COR-L47 (cell line): Measurements from ENCODE around the gene DRC7.

Experiments
- DNase-seq: peaks from one replicate; lab custom pipeline; 2025; lab: John Stamatoyannopoulos, UW

Gene DRC7

DNA sequence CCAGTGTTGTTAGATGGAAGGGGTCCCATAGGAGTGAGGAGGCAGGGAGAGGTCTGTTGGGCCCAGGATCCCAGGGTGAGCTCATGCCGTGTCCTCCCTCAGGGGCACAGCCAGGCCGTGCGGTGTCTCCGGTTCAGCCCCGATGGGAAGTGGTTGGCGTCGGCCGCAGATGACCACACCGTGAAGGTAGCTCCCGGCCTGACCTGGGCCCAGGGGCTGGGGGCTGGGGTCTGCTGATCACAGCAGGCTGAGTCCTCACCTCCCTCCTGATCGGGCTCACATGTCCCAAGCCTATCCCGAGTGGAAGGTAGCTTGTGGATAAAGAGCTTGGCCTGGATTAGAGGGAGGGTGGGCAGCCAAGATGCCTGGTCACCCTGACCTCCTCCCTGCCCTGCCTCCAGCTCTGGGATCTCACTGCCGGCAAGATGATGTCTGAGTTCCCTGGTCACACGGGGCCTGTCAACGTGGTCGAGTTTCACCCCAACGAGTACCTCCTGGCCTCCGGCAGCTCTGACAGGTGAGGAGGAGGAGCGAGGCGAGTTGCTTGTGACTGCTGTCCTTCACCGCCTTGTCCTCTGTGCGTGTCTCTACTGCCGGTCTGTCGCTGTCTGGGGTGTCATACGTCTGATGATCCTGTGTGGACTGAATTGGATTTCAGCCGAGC, 57.1 kb downstream of the DRC7 start:
- DNase-seq = no peak

DNA sequence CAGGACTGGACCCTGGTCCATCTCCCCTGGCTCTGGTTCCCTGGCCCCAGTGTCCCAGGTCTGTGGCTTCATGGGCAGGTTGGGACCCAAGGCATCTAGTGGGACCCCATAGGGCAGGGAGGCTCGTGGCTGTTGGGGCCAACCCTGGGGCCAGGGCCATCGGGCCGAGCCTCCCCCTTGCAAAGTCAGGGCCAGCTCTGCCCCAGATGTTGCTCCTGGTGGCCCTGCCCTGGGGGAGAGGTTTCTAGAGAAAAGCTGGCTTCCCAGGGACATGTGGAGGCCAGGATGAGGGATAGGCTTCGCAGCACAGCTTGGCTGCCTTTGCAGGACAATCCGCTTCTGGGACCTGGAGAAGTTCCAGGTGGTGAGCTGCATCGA, 57.6 kb downstream of the DRC7 start:
- no peak for DNase-seq

DNA sequence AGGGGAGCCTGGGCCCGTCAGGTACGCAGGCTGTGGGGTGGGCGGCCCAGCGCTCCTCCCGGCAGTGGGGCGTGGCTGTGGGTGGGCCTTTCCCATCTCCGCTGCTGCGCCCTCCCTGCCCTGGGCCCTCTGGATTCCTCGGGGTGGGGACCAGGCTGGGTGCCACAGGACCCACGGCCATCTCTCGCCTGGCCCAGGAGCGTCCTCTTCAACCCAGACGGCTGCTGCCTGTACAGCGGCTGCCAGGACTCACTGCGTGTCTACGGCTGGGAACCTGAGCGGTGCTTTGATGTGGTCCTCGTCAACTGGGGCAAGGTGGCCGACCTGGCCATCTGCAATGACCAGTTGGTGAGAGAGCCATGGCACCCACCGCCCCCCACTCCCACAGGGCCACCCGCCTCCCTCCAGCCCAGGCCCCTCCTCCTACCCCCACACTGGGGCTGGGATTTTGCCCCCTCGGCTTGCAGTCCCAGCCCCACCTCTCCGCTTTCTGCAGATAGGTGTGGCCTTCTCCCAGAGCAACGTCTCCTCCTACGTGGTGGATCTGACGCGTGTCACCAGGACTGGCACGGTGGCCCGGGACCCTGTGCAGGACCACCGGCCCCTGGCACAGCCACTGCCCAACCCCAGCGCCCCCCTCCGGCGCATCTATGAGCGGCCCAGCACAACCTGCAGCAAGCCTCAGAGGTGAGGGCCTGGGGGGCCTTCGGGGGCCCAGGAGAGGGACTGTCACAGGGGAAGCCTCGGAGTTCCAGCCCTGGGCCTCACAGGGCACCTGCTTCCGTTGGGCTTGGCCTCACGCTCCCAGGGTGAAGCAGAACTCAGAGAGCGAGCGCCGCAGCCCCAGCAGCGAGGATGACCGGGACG, 58.2 kb downstream of the DRC7 start:
- DNase-seq = no peak

DNA sequence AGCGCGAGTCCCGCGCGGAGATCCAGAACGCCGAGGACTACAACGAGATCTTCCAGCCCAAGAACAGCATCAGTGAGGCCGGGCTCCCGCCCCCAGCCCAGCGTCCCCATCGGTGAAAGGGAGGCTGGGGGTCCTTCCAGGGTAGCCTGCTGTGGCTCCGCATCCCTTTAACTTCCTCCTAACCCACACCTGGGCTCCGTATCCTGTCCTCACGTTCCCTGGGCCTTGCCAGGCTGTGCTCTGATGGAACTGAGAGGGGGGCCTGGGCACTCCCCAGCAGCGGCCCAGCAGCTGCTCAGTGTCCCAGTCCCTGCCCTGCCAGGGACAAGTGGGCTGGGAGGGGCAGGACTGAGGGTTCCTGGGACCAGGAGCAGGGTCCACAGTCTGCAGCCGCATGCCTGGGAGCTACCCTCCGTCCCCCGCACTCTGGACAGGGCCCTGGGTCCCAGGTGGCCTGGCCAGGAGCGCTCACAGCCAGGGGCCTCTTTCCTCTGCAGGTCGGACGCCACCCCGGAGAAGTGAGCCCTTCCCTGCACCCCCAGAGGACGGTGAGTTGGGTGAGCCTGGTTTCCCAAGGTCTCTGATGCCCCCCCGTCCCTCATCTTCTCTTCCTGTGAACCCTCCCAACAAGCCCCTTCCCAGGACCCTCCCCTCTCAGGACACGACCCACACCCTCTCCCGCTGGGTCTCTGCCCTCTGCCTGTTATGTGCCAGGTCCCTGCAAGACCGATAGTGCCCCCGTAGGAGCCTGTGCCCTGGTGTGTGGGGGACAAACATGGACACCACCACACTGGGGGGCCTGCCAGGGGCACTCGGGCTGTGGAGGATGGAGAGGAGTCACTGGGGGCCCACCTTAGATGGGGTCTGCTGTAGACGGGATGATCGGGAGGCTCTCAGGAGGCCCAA, 59.1 kb downstream of the DRC7 start:
- no peak for DNase-seq

DNA sequence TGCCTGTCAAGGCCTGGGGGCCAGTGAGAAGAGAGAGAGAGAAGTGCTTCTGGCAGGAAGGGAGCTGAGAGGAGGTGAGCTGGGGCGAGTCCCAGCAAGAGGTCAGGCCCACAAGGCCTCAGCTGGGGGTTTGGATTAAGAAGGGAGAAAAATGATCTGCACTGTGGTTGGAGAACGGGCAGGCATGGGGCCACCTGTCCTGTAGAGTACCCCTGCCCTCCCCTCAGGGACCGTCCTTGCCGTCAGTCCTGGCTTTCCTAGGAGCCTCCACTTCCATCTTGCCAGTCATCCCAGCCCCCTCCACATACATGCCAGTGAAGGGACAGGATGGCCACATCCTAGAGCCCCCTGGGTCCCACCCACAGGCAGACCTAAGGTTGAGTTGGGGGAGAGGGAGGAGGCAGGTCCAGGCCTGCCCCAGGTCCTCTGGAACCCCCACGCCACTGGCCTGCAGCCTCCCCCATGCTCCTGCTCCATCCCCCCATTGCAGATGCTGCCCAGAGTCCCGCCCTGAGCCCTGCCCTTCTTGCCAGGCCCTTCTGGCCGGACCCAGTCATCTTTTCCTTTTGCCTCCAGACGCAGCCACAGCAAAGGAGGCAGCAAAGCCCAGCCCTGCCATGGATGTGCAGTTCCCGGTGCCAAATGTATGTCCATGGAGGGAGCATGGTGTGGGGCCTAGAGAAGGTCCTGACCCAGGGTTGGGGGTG, 59.9 kb downstream of the DRC7 start:
- no peak for DNase-seq

DNA sequence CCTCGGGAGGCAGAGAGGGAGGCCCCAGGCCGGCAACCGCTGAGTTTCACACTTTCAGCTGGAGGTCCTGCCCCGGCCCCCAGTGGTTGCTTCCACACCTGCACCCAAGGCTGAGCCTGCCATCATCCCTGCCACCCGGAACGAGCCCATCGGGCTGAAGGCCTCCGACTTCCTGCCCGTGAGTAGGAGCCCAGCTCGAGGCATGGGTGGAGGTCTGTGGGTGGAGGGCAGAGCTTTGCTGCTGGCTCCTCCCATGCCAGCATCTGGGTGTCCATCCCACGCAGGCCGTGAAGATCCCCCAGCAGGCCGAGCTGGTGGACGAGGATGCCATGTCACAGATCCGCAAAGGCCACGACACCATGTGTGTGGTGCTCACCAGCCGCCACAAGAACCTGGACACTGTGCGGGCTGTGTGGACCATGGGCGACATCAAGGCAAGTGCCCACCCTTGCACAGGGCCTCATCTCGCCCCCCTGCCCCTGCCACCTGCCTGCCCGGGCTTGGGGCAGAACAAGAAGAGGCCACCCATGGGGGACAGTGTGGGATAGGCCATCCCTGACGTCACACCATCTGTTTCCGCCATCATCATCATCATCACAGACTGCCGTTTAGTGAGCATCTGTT, 60.6 kb downstream of the DRC7 start:
- no peak for DNase-seq

DNA sequence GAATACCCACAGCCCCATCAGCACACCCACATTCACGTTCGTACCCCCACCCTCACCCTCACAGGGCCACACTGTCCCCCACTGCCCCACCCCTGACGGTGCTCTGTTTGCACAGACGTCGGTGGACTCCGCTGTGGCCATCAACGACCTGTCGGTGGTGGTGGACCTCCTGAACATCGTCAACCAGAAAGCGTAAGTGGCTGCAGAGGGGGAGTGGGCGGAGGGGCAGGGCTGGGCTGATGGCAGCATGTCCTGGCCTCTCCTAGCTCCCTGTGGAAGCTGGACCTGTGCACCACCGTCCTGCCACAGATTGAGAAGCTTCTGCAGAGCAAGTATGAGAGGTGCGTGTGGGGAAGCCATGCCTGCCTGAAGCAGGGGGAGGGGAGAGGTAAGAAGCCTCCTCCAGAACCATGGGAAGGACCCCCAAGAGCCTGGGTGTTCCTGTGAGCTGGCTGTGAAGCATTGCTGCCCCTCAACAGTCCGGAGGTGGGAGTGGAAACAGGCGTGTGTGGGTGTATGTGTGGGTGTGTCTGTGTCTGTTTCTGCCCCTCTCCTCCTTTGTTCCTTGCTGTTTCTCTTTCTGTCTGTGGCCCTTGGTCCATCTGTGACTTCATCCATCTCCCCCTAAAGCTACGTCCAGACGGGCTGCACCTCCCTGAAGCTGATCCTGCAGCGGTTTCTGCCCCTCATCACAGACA, 61.3 kb downstream of the DRC7 start:
- DNase-seq = no peak

DNA sequence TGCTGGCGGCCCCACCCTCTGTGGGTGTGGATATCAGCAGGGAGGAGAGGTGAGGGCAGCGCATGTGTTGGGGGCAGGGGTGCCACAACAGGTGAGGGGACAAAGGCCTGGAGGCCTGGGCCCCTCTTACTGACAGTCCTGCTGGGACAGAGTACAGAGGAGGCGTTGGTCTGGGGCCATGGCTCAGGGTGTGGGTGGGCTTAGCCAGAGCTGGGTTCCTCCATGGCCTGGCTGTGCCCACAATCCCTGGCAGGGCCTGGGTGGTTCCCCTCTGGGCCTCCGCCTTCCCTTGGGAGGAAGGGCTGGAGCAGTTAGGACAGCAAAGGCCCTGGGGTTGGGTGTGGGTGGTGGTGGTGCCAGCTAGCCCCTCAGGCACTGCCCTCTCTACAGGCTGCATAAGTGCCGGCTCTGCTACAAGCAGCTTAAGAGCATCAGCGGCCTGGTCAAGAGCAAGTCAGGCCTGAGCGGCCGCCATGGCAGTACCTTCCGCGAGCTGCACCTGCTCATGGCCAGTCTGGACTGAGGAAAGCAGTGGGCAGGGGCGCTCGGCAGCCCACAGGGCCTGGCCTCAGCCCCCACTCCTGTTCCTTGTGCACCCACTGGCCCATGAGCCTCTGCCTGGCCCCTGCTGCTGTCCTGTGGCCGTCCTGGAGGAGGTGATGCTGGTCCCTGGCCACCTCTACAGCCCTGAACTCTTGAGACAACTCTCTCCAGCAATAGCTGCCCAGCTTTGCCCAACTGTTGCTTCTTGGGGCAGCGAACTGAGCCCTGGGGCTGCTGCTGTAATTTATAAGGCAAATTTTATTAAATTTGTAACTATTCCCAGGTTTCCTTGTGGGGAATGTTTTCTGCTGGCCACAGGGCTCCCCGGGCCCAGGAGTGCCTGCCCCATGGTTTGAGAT, 62.1 kb downstream of the DRC7 start:
- no peak for DNase-seq

DNA sequence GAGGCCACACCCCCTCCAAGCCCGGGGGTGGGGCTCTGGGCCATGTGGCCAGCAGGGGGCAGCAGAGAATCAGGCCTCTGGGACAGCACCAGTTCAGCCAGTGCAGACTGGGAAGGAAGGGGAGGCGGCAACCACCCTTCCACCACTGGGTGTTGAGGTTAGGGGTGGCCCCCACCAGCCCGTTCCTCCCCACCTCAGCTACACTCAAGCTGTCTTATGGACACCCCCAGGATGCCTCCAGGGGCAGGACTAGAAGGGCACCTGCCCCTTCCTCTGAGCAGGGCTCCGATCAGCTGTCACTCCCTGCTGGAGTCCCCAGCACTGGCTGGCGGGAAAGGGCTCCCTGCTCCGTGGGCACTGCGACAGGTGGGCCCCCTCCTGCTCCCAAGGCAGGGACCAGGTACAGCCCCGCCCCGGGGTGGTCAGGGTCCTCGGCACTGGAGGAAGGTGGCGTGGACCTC, 62.8 kb downstream of the DRC7 start:
- peak; percentile 40 for DNase-seq

DNA sequence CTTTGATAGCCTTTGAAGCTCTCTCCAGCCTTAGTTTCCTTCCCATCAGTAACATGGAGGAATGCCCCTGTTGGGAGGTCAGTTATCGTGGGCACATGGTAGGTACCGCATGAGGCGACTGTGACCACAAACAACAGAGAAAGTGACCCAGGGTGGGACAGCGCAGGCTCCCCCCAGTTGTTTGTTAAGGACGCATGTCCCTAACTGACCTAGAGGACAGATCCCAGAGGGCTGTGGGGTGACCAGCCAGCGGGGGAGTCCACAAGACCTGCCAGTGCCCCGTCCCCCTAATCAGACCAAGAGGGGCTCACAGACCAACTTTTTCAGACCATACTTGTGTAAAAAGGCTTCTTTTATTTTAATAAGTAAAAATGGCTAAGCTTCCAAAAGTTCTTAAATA, 63.3 kb downstream of the DRC7 start:
- no peak for DNase-seq

DNA sequence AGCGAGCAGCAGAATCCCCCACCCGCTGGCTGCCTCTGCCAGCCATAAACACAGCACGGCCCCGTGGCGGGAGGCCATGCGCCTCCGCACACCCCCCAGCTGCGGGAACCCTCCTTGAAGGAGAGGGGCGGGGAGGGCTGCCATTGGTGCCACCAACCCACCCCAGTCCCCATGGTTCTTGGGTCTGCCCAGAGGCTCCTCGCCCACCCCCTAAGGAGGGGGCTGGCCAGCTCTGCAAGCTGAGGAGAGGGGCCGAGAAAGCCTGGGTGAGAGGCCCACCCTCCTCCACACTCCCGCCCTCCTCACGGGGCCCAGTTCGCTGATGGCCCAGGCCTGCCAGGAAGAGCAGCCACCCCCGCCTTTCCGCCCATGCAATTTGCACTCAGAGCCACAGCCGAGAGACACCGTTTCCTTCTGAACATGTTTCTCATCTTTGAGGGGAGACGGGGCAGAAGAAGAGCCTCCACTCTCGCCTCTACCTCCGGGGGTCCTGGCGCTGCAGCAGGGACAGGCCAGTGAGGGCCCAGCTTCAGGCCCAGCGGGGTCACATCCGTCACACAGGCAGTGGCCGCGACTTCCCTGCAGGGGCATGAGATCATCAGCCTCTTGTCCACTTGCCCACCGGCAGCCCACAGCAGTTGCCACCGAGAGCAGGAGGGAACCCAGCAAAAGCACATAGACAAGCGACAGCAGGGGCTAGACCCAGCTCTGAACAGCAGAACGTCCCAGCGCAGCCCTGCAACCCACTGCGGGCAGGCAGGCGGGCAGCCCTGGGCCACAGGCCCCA, 63.9 kb downstream of the DRC7 start:
- DNase-seq = no peak

DNA sequence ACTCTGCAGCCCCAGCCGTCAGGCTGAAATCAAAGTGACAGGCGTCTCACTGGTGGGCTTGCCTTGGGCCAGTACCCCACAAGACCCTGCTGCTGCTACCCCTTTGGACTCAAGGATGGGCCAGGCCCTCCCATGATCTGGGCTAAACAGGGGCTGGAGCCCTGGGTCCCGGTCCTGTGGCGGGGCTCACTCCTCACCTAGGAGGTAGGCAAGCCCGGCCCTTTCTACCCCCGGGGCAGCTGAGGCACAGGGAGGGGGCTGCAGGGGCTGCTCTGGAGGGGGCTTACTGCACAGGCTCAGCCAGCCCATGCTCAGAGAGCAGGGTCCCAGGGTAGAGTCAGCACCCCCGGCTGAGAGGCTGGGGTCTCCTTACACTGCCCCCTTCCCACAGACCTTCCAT, 64.5 kb downstream of the DRC7 start:
- DNase-seq = no peak

DNA sequence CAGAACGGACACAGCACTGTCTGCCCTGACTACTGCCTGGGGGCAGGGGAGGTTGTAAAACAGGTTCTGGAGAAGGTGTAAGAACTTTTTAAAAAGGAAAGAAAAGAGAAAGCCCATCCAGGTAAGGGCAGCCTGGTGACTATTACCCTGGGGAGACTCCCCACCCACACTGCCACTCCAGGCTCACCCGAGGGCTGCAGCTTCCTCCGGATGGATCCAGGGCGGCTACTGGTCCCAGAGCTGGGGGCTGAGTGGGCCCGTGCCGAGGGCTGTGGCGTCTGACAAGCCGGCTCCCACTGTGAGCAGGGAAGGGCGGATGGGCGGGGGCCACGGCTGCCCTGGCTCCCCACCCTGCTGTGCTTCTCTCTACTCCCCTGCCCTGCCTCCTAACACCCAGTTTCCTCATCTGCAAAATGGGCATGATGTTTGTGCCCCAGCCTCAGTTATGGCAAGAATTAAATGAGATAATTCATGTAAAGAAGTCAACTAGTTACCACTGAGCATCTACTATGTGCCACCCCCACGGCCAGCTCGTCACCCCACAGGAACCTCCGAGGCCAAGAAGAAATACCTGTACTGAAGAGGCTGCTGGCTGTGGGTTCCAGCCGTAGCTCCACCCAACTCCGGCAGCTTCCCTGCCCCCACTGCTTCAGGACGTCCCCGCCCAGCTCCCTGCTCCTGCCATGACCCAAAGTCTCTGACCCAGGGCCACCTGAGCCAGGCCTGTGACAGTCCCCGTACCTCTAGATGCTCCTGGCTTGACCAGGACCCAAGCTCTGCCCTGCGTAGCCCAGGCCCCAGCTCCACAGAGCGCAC, 65.1 kb downstream of the DRC7 start:
- DNase-seq = no peak

DNA sequence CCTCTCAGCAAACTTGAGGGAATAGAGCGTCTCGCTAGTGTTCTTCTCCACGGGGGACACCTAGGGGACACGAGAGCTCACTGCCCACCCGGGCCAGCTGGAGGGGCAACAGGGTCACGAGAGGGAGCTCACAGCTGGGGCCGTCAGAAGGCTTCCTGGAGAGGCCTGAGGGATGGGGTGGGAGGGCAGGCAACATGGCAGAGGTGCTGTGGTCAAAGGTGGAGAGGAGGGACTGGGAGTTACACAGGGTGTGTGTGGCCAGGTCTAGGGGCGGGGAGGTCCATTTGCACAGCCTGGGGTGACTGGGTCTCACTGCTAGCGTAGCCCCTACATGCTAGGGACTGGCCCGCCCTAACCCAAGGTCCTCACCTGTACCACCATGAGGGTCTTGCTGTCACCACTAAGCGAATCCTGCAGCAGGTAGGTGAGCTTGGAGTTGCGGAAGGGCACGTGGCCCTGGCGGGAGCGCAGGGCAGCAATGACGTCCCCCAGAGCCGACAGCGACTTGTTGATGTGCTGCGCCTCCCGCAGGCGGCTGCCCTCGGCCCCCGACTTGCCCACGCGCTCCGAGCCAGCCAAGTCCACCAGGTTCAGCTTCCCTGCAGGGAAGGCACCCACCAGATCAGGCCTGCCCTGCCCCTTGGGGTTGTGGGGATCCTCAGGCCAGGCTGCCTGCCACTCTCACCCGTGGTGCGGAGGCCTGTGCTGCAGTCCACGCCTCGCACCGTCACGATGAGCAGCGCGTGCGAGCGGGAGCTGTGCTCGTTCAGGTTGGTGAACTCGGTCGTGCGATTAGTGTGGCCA, 66.0 kb downstream of the DRC7 start:
- DNase-seq = no peak

DNA sequence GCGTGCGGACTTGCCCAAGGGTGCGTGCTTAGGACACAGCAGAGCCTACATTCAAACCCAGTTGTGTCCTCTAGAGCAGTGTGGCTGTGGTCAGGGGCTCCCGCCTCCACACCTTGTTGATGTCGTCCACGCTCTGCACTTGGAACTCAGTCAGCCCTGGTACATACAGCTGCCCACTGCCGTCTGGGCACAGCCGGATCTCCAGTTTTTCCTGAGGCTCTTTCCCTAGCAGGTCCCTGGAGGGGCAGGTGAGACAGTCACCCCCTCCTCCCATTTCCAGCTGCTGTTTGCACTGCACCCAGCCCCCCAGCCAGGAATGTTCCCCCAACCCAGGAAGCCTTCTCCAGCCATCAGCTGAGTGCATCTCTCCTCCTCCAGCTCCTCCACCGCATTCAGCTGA, 66.7 kb downstream of the DRC7 start:
- DNase-seq = no peak

DNA sequence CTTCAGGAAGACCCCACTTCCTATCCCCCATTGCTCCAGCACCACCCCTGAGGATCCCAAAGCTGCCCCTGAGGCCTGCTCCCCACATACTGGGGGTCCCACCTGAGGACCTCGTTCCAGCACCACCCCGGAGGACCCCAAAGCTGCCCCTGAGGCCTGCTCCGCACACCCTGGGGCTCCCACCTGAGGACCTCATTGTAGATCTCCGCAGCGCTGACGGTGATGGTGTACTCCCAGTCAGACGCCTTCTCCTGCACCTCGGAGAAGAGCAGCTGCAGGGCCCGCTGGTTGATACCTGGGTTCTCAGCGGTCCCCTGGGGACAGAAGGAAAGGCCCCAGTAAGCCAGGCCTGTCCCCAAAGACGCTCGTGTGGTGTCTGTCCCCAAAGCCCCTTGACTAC, 67.4 kb downstream of the DRC7 start:
- DNase-seq = no peak

DNA sequence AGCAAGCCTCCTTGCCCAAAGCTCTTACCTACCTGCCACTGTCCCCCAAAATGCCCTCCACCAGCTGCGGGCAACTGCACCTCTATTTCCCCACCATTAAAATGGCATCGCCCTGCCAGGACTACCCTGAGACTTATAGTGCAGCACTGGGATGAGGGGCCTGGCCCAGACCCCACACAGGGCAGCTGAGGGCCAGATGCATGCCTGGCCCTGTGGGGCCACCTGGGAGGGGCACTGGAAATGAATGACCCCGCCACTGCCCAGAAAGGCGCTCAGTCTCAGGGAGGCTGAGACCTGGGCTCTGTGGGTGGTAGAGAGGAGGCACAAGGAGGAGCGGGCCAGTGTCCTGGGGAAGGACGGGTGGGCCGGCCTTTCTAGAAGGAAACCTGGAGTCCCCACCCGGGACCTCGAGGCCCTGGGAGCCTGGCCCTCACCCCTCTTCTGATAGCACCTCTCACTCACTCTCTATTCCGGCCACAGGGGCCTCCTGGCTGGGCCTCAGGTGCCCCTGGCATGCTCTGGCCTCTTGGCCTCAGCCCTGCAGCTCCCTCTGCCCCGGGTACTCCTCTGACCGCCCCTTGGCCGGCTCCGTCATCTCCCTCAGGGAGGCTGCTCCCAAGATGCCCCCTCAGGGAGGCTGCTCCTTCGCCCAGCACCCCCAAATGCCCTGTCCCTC, 67.9 kb downstream of the DRC7 start:
- DNase-seq = no peak
